GM18951 (cell line): ENCODE measurements around the gene ZNF362.

Experiments used
- POLR2A ChIP-seq: IDR thresholded peaks from 4 replicates; pipeline ENCODE4 v1.6.1; 2011; ENCODE audit warnings: mild to moderate bottlenecking; ENCODE audit not compliant: insufficient read length, insufficient read depth; ENCODE audit errors: extremely low read depth
- in situ Hi-C: fragments of 300-500 bp; cut with MboI; formaldehyde crosslinking; loops from one replicate; pipeline ENCODE4 v1.12.0; 2022; ENCODE audit warnings: low sequenced_read_pairs, mixed read lengths, inconsistent platforms; ENCODE audit not compliant: unreplicated experiment

ZNF362 gene

DNA sequence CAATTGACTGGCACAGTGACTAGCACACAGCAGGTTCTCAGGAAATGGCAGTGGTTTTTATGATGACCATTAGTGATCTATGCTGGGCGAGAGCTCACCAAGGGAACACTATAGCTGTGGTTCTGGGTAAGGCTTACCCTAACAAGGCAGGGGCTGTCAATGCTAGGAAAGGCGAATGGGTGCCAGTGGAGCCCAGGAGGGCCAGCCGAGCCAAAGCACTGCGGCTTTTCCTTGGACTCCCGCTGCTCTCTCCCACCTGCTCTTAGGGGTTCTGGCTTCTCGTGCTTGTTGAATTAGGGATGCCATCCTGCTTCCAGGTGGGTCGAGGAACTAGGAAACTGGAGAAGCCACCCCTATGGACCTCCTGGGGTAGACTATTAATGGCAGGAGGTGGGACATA is 74.6 kb downstream of the ZNF362 start:
- no peak for TF ChIP-seq POLR2A
- in situ Hi-C loops, result no loop called here

DNA sequence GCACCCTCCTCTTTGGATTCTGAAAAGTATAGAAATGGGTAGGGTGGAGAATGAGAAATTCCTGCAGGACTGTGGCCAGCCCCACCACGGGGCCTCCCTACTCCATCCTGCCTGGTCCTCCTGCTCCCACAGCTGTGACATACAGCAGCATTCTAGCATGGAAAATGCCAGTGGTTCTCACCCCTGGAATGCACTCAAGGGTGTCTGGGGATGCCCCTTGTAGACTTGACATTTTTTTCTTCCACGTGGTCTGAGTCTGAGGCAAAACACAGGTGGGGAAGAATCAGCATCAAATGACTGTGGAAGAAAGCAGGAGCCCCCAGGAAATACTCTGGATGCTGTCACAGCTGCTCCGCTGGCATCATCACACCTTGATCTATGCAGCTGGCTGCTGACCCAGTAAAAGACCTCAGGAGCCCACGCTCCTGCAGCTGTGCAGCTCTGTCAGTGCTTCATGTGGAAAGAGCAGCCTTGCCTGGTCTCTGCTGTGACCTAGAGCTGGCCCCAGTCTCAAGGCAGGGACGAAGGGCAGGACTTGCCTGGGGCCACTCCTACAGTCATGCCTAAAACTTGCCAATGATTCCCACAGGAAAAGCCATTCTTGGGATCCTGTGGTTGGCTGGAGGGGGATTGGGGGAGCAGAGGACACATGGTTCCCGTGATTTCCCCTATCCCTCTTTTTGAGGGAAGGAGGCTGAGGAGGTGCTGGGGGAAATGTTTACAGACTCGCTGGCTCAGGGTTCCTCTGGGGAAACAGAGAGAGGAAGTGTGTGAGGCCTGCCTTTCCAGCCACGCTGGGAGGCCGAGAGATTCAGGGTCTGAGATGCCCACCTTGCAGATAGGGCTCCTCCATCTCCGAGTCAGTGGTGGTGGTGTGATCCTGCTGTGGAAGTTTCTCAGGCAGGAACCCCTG is 75.4 kb downstream of the ZNF362 start:
- no peak for TF ChIP-seq POLR2A
- in situ Hi-C loops, result no loop called here

DNA sequence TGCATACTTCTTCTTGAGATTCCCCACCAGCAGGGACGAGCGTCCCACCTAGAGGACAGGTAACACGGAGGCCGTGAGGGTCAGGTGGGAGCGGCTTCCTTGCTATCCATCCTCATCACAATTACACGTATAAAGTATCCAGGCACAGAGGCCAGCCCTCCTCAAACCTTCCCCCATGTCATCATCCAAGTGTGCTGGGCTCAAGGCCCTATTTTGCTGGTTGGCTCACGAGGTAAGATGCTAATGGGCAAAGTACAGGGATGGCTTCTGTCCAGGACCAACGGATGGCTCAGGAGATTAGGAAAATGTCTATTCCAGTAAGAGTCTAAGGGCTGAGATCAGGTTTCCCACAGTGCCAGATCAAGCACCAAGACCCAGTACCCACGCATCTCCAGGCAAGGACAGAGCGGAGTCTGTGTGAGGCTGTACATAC is 76.1 kb downstream of the ZNF362 start:
- no peak for TF ChIP-seq POLR2A
- in situ Hi-C loops, result no loop called here

DNA sequence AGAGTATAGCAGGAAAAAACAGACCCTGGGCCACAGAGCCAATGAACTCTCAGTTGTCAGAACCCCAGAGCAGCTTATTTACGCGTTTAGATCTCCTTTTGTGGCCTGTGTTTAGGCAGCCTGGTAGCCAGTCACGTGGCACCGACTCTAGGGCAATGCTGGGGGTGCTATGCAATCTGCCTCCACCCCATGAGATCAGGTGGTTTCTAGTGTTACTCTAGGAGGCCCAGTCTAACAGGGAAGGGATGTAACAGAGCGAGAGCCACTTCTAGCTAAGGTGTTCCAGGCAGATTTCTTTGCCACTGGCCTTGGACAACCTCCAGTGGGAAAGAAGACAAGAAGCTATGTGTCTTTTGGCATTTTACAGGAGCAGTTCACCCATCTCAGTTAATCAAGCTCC is 76.6 kb downstream of the ZNF362 start:
- no peak for TF ChIP-seq POLR2A
- in situ Hi-C loops, result no loop called here

DNA sequence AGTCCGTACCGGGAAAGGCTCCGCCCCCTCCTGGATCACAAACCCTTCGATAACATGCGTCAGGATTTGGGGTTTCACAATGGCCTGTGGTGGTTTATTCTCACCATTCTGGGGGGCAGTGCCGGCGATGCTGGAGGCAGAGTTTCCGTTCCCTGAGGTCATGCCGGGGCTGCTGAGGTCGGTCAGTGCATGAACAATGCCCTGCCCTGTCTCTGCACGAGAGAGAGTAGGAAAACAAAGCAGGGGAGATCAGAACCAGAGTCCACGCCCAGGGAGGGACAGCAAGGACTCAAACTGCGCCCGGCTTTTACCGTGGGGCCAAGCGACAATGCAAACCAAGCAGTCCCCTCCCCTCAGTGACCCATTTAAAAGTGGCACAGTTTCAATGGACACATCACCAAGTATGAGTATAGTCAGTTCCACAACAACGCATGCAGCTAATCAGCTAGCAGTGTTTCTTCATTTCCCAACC is 77.8 kb downstream of the ZNF362 start:
- no peak for TF ChIP-seq POLR2A
- in situ Hi-C loops, result no loop called here

DNA sequence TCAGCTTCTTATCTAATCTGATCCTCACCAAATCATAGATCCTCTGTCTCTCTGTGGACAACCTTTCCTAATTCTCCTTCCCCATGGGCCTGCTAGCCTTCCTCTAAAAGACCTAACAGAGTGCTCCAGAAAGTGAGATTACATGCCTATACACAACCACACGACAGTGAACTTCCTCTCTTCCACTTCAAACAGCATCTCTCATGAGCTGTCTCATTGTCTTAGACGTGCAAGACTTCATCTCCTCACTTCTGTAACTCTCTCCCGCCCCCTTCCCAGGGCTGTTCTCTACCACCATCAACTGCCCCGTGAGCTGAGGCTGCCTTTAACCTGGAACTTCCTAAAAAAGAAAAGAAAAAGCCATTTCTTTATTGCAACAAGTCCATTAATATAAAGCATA is 78.7 kb downstream of the ZNF362 start:
- no peak for TF ChIP-seq POLR2A
- in situ Hi-C loops, result no loop called here

DNA sequence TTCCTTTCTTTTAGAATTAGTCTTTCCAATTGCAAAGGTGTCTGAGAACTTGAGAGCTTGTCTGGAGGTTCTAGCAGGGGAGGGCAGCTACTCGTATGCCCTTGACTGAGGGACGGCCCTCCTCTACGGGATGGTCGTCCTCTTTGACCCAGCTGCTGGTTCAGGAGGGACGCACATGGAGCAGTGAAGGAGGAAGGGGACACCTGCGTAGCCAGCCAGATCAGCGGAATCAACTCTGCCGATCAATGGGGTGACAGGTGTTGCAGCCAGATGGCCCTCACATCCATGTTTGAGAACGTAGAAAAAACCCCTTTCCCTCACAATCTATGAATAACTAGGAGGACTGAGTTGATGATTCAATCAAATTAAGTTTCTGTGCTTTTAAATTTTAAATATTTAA is 80.3 kb downstream of the ZNF362 start:
- TF ChIP-seq POLR2A, result no peak
- in situ Hi-C loops, result no loop called here

DNA sequence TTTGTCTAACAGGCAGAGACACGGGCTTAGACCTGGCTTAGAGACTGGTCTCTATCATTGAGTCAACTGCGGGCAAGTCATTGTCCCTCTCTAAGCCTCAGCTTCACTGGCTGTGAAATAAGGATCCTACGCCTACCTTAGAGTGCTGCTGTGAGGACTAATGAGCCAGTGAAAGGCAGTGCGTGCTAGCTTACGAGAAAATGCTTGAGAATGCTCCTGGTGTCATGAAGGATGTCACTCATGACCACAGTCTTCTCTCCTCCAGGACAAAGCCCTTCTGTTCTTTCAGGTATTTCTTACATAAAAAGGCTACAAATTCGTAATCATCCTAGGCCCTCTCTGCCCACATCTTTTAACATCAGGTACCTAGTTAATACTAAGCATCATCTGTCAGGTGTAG is 81.1 kb downstream of the ZNF362 start:
- in situ Hi-C loops, result no loop called here
- TF ChIP-seq POLR2A, result no peak

DNA sequence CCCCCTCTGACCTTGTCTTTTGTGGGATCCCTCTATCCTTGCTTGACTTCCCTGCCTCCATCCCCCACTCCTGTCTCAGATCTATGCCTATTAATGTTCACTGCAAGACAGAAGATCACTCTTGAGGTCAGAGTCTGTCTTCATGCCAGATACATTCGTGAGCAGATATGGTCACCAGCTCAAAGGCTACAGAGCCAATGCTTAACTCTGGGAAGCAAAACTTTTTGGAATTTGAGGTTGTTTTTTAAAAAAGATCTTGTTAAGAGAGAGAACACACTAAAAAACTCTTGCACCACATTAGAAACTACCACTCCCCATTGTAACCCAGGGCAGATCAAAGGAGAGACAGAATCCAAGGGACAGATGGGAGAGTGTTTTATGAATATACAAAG is 81.8 kb downstream of the ZNF362 start:
- TF ChIP-seq POLR2A, result no peak
- in situ Hi-C loops, result no loop called here

DNA sequence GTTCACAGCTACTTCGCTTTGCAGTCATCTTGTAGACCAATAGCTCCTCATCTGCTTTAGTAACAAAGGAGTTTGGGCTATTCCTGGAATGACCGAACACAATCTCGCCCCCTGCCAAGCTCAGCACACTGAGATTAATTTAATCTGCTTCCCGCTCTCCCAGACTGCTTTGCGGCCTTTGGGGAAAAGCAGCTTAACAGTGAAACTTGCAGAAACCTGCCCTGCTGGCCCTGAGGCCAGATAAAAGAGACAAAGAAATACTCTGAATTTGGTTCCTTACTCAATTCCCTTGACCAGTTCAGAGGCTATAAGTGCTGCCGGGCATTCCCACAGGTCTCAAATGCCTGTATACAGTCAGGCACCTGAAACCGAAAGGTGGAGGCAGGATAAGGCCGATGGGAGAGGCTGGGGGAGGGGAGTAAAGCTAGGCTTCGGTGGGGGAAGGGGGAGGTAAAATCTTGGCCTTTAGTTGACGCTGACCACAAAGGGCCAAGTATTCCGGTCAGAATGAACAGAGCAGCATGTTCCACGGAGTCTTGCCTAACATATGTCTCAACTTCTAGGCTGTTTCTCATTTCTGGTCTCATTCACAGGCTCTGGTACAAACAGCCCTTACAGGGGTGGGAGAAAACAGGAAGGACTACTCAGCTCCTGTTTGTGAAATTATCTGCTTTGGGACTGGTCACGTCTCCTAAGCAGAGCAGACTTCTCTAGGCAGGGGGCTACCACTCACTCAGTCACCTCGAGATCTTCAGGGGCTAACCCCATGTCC is 82.3 kb downstream of the ZNF362 start:
- in situ Hi-C loops, result no loop called here
- TF ChIP-seq POLR2A, result no peak

DNA sequence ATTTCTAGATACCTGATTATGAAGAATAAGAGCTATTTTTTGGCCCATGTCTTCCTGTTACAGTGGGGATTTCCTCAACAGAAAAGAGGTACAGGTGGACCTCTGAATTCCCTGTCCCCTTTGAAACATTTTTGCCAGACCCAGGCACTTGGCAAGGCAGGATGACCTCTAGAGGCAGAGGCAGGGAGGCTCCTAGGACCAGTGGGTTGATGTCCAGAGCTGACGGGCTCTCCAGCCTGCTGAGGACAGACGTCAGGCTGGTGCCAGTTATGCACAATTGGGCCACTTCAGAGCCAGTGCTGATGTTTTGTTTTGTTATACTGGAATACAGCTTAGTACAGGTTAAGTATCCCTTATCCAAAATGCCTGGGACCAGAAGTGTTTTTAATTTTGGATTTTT is 83.1 kb downstream of the ZNF362 start:
- in situ Hi-C loops, result no loop called here
- TF ChIP-seq POLR2A, result no peak

DNA sequence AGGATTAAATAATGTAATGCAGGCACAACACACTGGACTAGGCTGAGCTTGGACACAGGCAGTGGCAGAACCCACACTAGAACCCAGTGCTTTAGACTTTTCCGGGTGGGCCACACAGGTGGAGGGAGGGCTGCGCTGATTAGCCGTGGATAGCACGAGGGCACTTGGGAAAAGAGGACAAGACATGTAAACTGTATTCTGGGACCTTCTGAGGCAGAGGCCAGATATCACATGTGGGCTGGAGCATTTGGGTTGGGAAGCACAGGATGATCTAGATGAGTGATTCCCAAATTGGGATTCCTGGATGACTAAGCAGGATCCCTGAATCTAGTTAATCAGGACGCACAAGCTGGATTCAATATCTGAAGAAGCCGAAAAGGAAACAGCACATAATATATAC is 84.9 kb downstream of the ZNF362 start:
- no peak for TF ChIP-seq POLR2A
- in situ Hi-C loops, result no loop called here

DNA sequence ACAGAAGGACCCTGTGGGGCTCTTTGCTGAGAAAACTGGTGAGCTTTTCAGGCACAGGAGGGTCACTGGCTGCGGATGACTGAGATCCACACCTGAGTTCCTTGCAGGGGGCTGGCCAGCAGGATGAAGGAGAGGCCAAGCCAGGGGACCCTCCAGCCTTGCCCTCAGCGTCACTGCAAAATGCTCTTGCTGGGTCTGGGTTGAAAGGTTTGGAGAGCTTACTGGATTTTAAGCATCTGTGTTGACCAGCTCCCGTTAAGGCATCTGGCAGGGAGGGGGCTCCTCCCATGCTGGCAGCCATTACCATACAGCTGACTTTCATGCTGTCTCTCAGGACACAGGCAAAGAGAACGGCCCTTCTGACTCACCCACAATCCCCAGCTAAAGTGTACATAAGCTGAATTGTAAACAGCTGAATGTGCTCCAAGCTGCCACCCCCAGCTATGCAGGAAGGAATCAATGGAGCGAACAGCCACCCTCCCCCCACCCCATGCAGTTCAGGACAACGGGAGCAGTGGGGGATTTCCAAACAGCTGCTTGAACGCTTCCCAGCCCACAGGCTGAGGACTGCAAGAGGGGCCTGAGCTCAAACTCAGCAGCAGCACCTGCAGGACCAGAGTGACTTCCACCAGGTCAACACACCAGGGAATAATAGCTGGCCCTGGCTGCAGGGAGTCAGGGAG is 85.9 kb downstream of the ZNF362 start:
- no peak for TF ChIP-seq POLR2A
- in situ Hi-C loops, result no loop called here
